DND-41 (cell line): ENCODE data around the gene CLDN24.

Experiments
- ATAC-seq: fragments of 200-7000 bp; cut with Tn5 transposase; 3 replicates; pipeline ENCODE4 v1.9.1; 2021; ENCODE audit warnings: low read depth; ENCODE audit not compliant: insufficient read depth
- DNase-seq: peaks from one replicate; pipeline ENCODE4 v3.0.0-alpha.2; 2020
- H2AFZ ChIP-seq: 2 replicates; pipeline ENCODE4 v1.6.0; 2012; ENCODE audit warnings: low read depth, low read length
- H3K27ac ChIP-seq: 2 replicates; pipeline ENCODE4 v1.5.1; 2012; ENCODE audit warnings: low read length, inconsistent platforms
- H3K27me3 ChIP-seq: fragments of 200-600 bp; sonication (generic); 2 replicates; pipeline ENCODE4 v1.6.0; 2012; ENCODE audit warnings: low read length, mild to moderate bottlenecking, inconsistent platforms; ENCODE audit not compliant: insufficient read depth, poor library complexity
- H3K36me3 ChIP-seq: 2 replicates; pipeline ENCODE4 v1.5.1; 2012; ENCODE audit warnings: low read length, inconsistent platforms; ENCODE audit not compliant: insufficient read depth
- H3K4me1 ChIP-seq: 2 replicates; pipeline ENCODE4 v1.5.1; 2012; ENCODE audit warnings: mild to moderate bottlenecking, low read length; ENCODE audit not compliant: insufficient read depth
- H3K4me2 ChIP-seq: 2 replicates; pipeline ENCODE4 v1.6.0; 2012; ENCODE audit warnings: mild to moderate bottlenecking, moderate library complexity, low read length, inconsistent platforms; ENCODE audit not compliant: insufficient read depth
- H3K4me3 ChIP-seq, 2 experiments: fragments of 200-600 bp in 1 of 2; shearing (Covaris generic) in 1 of 2; 2 replicates each; pipeline ENCODE4 v1.5.1; 2012 to 2016; ENCODE audit warnings: inconsistent platforms in 2 of 2, low read length in 2 of 2, mild to moderate bottlenecking in 2 of 2, low read depth in 1 of 2, moderate library complexity in 1 of 2
- H3K79me2 ChIP-seq: 2 replicates; pipeline ENCODE4 v1.6.0; 2012; ENCODE audit warnings: low read length, inconsistent platforms; ENCODE audit not compliant: insufficient read depth
- H3K9ac ChIP-seq: 2 replicates; pipeline ENCODE4 v1.6.0; 2012; ENCODE audit warnings: low read depth, mild to moderate bottlenecking, inconsistent platforms, low read length, moderate library complexity
- H3K9me3 ChIP-seq: 2 replicates; pipeline ENCODE4 v1.5.1; 2012; ENCODE audit warnings: low read length, moderate library complexity, mild to moderate bottlenecking, inconsistent platforms; ENCODE audit not compliant: insufficient read depth, severe bottlenecking
- H4K20me1 ChIP-seq: 2 replicates; pipeline ENCODE4 v1.6.0; 2012; ENCODE audit warnings: low read length; ENCODE audit not compliant: insufficient read depth
- EZH2 ChIP-seq: IDR thresholded peaks from 3 replicates; pipeline ENCODE4 v1.6.1; 2012; ENCODE audit warnings: borderline replicate concordance, low read depth, mild to moderate bottlenecking, moderate library complexity, low read length, inconsistent platforms; ENCODE audit not compliant: severe bottlenecking
- TF ChIP-seq, protein P1 (sequence below): IDR thresholded peaks from 2 replicates; pipeline ENCODE4 v1.5.1; 2012; ENCODE audit warnings: borderline replicate concordance, low read length, moderate library complexity, mild to moderate bottlenecking; ENCODE audit not compliant: poor library complexity, severe bottlenecking; ENCODE audit errors: extremely low read depth

Gene CLDN24

DNA sequence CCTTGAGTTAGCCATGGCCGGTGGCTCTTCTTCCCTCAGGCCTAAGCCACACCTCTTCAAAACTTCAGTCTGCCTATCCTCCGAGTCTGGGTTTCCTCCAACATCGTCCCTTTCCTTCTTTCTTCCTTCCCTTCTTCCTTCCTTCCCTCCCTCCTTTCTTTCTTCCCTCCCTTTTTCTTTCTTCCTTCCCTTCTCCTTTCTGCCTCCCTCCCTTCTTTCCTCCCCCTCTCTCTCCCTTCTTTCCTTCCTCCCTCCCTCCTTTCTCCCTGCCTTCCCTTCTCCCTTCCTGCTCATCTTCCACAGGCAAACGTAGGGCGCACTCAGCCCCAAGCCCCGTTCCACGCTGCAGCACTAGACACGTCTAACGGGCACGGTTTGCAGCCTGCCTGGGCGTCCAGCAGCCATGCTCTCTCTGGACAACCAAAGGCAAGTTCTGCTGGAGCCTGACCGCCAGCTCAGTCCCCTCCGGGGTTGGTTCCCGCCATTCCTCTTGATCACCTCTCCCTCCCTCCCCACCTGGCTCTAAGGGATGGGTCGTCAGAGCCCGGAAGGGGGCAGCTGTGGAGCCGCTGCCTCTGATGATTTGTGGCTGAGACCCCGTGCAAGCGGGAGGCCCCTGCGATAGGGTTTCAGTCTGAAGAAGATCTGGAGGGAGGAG is 34.1 kb upstream of the CLDN24 start:
- H3K4me2 ChIP-seq = no peak overlapping the region
- H3K36me3 ChIP-seq = no peaks in the 10 kb centered on the region
- no peaks in the 10 kb centered on the region for H3K27me3 ChIP-seq
- no peaks in the 10 kb centered on the region for H4K20me1 ChIP-seq
- H3K79me2 ChIP-seq = no peaks in the 10 kb centered on the region
- H3K27ac ChIP-seq = no peak overlapping the region
- ATAC-seq (no peak), DNase-seq (no peak)
- H2AFZ ChIP-seq = no peak overlapping the region
- H3K9ac ChIP-seq = no peak overlapping the region
- TF ChIP-seq, protein P1, sequence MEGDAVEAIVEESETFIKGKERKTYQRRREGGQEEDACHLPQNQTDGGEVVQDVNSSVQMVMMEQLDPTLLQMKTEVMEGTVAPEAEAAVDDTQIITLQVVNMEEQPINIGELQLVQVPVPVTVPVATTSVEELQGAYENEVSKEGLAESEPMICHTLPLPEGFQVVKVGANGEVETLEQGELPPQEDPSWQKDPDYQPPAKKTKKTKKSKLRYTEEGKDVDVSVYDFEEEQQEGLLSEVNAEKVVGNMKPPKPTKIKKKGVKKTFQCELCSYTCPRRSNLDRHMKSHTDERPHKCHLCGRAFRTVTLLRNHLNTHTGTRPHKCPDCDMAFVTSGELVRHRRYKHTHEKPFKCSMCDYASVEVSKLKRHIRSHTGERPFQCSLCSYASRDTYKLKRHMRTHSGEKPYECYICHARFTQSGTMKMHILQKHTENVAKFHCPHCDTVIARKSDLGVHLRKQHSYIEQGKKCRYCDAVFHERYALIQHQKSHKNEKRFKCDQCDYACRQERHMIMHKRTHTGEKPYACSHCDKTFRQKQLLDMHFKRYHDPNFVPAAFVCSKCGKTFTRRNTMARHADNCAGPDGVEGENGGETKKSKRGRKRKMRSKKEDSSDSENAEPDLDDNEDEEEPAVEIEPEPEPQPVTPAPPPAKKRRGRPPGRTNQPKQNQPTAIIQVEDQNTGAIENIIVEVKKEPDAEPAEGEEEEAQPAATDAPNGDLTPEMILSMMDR = no peak
- no peak for TF ChIP-seq EZH2
- no peaks in the 10 kb centered on the region for H3K9me3 ChIP-seq
- H3K4me3 ChIP-seq = no peak overlapping the region
- no peaks in the 10 kb centered on the region for H3K4me1 ChIP-seq

DNA sequence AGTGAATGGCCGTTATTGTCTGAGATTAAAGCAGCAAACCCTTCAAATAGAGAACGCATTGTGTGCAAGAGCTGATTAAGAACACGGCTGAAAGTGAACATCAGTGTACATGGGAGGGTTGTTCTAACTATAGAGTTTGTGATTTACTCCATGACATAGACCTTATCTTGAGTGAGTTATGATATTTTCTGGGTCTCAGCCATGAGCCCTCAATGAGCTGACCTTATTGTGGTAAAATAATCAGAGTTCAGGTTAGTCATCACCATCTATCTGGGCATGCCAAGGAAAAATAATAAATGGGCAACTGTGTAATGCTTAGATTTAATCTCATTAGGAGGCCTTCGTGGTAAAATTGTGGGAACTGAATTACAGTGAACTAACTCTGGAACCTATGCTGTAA is 33.2 kb upstream of the CLDN24 start:
- TF ChIP-seq EZH2 = no peak
- H3K27ac ChIP-seq = no peak overlapping the region
- no peaks in the 10 kb centered on the region for H3K9me3 ChIP-seq
- no peak overlapping the region for H2AFZ ChIP-seq
- no peaks in the 10 kb centered on the region for H4K20me1 ChIP-seq
- H3K36me3 ChIP-seq = no peaks in the 10 kb centered on the region
- no peaks in the 10 kb centered on the region for H3K79me2 ChIP-seq
- ATAC-seq (no peak), DNase-seq (no peak)
- no peak overlapping the region for H3K4me3 ChIP-seq
- no peaks in the 10 kb centered on the region for H3K27me3 ChIP-seq
- no peaks in the 10 kb centered on the region for H3K4me1 ChIP-seq
- H3K9ac ChIP-seq = no peak overlapping the region
- H3K4me2 ChIP-seq = no peak overlapping the region

DNA sequence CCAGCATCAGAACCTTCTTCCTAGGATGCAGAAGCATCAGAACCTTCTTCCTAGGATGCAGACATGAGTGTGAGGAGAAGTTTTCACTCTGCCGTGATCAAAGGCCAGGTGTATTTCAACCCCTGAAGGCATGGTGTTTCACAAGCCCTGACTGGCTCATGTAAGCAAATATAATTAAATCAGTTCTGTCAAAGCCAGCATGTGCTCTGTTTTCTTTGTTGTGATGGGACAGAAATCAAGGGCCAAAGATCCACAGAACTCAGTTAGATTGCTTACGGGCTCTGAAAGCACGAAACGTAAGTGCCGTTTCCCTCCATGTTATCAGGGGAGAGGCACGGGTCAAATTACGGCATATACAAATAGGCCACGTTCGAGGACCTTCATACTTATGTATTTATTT is 32.0 kb upstream of the CLDN24 start:
- Histone ChIP-seq H4K20me1 (no peaks in the 10 kb centered on the region), H3K4me2 (no peak overlapping the region), H3K4me3 (no peak overlapping the region), H3K4me1 (no peaks in the 10 kb centered on the region), H3K27me3 (no peaks in the 10 kb centered on the region), H3K9me3 (no peaks in the 10 kb centered on the region), H2AFZ (no peak overlapping the region), H3K79me2 (no peaks in the 10 kb centered on the region), H3K36me3 (no peaks in the 10 kb centered on the region), H3K9ac (no peak overlapping the region), H3K27ac (no peak overlapping the region)
- DNase-seq (no peak), ATAC-seq (no peak)
- no peak for TF ChIP-seq EZH2
- TF ChIP-seq, protein P1 = no peak

DNA sequence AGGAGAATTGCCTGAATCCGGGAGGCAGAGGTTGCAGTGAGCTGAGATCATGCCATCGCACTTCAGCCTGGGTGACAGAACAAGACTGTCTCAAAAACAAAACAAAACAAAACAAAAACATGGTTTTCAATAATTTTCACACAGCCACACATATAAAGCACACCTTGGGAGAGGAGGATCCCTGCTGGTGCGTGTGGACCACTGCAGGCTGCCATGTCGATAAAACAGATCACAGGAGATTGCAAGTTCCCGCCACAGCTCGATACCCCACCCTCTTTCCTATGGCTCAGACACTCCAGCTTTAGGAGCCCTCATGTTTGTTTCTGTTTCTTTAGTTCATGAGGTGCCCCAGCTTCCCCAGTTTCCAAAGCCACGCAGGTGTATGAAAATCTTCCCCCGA is 31.3 kb upstream of the CLDN24 start:
- H3K4me1 ChIP-seq = no peaks in the 10 kb centered on the region
- H3K27ac ChIP-seq = no peak overlapping the region
- H3K79me2 ChIP-seq = no peaks in the 10 kb centered on the region
- H3K9me3 ChIP-seq = no peaks in the 10 kb centered on the region
- TF ChIP-seq, protein P1 = no peak
- no peak for TF ChIP-seq EZH2
- DNase-seq (no peak), ATAC-seq (no peak)
- no peaks in the 10 kb centered on the region for H3K36me3 ChIP-seq
- H3K9ac ChIP-seq = no peak overlapping the region
- H3K4me3 ChIP-seq = no peak overlapping the region
- H3K4me2 ChIP-seq = no peak overlapping the region
- no peaks in the 10 kb centered on the region for H3K27me3 ChIP-seq
- no peak overlapping the region for H2AFZ ChIP-seq
- no peaks in the 10 kb centered on the region for H4K20me1 ChIP-seq
